Skin of body (tissue), 2 donors: Measurements from ENCODE around the gene TLL2. TPM values are rescaled to one million over a fixed set of nuclear protein-coding genes. Genes with fewer than 3 reads are reported as not detected.

ENCODE experiments used
- DNase-seq: peaks from one replicate; lab custom pipeline; 2025; lab: John Stamatoyannopoulos, UW
- total RNA-seq: library from RNA; depleted of rRNA; stranded (reverse); fragments of >200 nt; gene quantifications from one replicate; pipeline ENCODE4 v1.2.3, GENCODE V29; 2014

TLL2 gene
- total RNA-seq, 1 donor from 2014 or later: 0.20 TPM

GRCh38 chr10:96324447-96324846, 189.3 kb downstream of the TLL2 start:
- DNase-seq: no peak

GRCh38 chr10:96322275-96322674, 191.5 kb downstream of the TLL2 start:
- no peak for DNase-seq

- no peak for DNase-seq
Measured at GRCh38 chr10:96321822-96322221, 191.9 kb downstream of the TLL2 start.

- DNase-seq: no peak
Measured at GRCh38 chr10:96319754-96320474, 193.8 kb downstream of the TLL2 start.

- no peak for DNase-seq
Measured at GRCh38 chr10:96317067-96317833, 196.5 kb downstream of the TLL2 start.

Other genes with a start within 250 kb of the TLL2 start
- gene BLNK, start 242.4 kb downstream of the TLL2 start, total RNA-seq: 5.9 TPM
- 0.10 TPM for gene DNTT, start 209.5 kb downstream of the TLL2 start, total RNA-seq
- gene OPALIN, start 154.9 kb downstream of the TLL2 start, total RNA-seq: not detected
- 83.2 TPM for gene TM9SF3, start 73.1 kb upstream of the TLL2 start, total RNA-seq
- 6.2 TPM for gene PIK3AP1, start 206.6 kb upstream of the TLL2 start, total RNA-seq